ENCODE results near the gene VN1R2.
"Not testable (repeated sequence)": the region's sequence is repeated elsewhere in the genome, so short reads cannot be mapped to it uniquely, and the experiment has no call there.

VN1R2 gene

DNA sequence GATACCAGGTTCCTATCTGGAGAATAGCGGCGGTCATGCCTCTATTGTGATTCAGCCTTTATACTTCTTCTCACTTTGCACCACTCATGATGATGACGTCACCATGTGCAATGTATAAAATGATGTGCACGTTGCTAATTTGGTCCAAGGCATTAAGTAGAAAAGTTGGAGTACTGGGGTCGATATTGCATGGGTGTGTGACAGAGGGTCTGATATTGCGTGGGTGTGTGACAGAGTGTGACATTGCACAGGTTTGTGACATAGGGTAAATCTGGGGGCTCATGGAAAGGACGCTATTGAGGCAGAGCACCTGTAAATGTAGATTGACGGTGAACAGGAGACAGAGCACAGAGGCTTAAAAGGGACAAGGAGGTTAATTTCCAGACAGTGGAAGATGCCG is 14.0 kb downstream of the VN1R2 start:
- no peaks in the 10 kb centered on the region for H3K79me2 ChIP-seq (ENCODE audit: low read length)
- H4K20me1 ChIP-seq (ENCODE audit: insufficient read depth, low read length) = no peaks in the 10 kb centered on the region
- no peaks in the 10 kb centered on the region for H3K4me1 ChIP-seq (ENCODE audit: low read length)
- TF ChIP-seq, protein P1, sequence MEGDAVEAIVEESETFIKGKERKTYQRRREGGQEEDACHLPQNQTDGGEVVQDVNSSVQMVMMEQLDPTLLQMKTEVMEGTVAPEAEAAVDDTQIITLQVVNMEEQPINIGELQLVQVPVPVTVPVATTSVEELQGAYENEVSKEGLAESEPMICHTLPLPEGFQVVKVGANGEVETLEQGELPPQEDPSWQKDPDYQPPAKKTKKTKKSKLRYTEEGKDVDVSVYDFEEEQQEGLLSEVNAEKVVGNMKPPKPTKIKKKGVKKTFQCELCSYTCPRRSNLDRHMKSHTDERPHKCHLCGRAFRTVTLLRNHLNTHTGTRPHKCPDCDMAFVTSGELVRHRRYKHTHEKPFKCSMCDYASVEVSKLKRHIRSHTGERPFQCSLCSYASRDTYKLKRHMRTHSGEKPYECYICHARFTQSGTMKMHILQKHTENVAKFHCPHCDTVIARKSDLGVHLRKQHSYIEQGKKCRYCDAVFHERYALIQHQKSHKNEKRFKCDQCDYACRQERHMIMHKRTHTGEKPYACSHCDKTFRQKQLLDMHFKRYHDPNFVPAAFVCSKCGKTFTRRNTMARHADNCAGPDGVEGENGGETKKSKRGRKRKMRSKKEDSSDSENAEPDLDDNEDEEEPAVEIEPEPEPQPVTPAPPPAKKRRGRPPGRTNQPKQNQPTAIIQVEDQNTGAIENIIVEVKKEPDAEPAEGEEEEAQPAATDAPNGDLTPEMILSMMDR (IDR thresholded peaks at IDR 0.05; ENCODE audit: low read depth, low read length) = no peak
- TF ChIP-seq EZH2phosphoT487 (IDR thresholded peaks at IDR 0.05; ENCODE audit: low read depth) = no peak
- H3K27me3 ChIP-seq (ENCODE audit: low read depth, low read length) = no peaks in the 10 kb centered on the region
- no peak overlapping the region for H2AFZ ChIP-seq (ENCODE audit: low read depth, low read length)
- no peak overlapping the region for H3K9ac ChIP-seq (ENCODE audit: low read length)
- H3K9me3 ChIP-seq (ENCODE audit: insufficient read depth, low read length) = peaks cover 14% of the 10 kb centered on the region; the same call in 1 of the 2 replicates
- H3K36me3 ChIP-seq (replicated peaks; ENCODE audit: low read depth, low read length) = no peaks in the 10 kb centered on the region
- H3K4me2 ChIP-seq (ENCODE audit: low read length) = no peak overlapping the region
- H3K4me3 ChIP-seq (ENCODE audit: low read length) = no peak overlapping the region
- no peak overlapping the region for H3K27ac ChIP-seq (ENCODE audit: low read length)

DNA sequence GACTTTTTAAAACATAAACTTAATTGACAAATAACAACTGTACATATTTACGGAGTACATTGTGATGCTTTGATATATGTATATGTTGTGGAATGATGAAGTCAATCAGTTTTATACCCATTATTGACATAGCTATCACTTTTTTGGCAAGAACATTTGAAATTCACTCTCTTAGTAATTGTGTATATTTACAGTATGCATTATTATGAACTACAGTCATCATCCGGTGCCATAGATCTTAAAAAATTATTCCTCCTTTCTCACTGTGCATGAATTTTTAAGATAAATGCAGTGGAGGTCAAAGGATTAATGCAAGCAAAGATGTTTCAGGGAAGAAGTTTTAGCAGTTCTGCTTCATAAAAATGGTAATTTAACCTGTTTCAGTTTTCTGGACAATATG is 17.4 kb downstream of the VN1R2 start:
- H3K4me1 ChIP-seq (ENCODE audit: low read length) = no peaks in the 10 kb centered on the region
- TF ChIP-seq EZH2phosphoT487 (IDR thresholded peaks at IDR 0.05; ENCODE audit: low read depth) = no peak
- TF ChIP-seq, protein P1 (IDR thresholded peaks at IDR 0.05; ENCODE audit: low read depth, low read length) = no peak
- H3K79me2 ChIP-seq (ENCODE audit: low read length) = no peaks in the 10 kb centered on the region
- H3K4me2 ChIP-seq (ENCODE audit: low read length) = no peak overlapping the region
- H2AFZ ChIP-seq (ENCODE audit: low read depth, low read length) = no peak overlapping the region
- H3K9ac ChIP-seq (ENCODE audit: low read length) = no peak overlapping the region
- no peaks in the 10 kb centered on the region for H4K20me1 ChIP-seq (ENCODE audit: insufficient read depth, low read length)
- no peak overlapping the region for H3K27ac ChIP-seq (ENCODE audit: low read length)
- H3K36me3 ChIP-seq (replicated peaks; ENCODE audit: low read depth, low read length) = no peaks in the 10 kb centered on the region
- H3K9me3 ChIP-seq (ENCODE audit: insufficient read depth, low read length) = peaks cover 14% of the 10 kb centered on the region; the same call in 1 of the 2 replicates
- H3K4me3 ChIP-seq (ENCODE audit: low read length) = no peak overlapping the region
- no peaks in the 10 kb centered on the region for H3K27me3 ChIP-seq (ENCODE audit: low read depth, low read length)

DNA sequence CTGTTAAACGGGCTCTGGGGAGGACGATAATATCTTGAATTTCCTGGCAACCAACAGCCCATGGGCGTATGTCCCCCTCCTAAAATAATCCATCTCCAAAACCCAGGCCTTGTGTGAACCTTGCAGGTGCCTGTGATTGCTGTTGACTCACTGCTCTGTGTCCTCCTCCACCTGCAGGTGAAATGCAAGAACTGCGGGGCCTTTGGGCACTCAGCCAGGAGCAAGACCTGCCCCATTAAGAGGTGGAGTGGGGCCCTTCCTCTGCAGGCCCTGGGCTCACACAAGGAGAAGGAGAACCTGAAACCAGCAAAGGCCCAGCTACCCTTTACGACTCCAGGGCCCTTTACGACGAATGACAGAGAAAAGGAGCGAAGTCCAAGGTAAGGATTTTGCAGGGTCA is 23.9 kb downstream of the VN1R2 start:
- H3K4me3 ChIP-seq (ENCODE audit: low read length); H3K9me3 ChIP-seq (ENCODE audit: insufficient read depth, low read length); H3K27ac ChIP-seq (ENCODE audit: low read length); H3K9ac ChIP-seq (ENCODE audit: low read length); H3K79me2 ChIP-seq (ENCODE audit: low read length); H3K4me2 ChIP-seq (ENCODE audit: low read length); H3K4me1 ChIP-seq (ENCODE audit: low read length); H4K20me1 ChIP-seq (ENCODE audit: insufficient read depth, low read length); H2AFZ ChIP-seq (ENCODE audit: low read depth, low read length); H3K27me3 ChIP-seq (ENCODE audit: low read depth, low read length); H3K36me3 ChIP-seq (replicated peaks; ENCODE audit: low read depth, low read length): not testable (repeated sequence)

DNA sequence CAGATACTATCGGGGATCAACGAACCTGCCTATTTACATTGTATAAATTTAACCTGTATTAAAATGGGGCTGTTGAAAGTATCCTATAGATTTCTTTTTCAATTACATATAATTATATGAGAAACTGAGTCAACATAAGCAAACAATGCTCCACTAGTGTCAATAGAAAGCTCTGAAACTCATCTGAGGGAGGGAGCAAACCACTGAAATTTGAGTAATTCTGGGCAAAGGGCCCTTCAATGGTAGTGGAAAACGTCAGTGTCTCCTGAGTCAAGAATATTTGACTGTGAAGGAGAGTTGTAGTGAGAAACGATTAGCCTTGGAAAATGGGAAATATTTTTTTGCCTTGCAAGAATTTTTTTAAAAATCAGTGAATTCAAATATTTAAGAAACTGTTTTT is 27.0 kb downstream of the VN1R2 start:
- no peak overlapping the region for H3K27ac ChIP-seq (ENCODE audit: low read length)
- H4K20me1 ChIP-seq (ENCODE audit: insufficient read depth, low read length) = no peaks in the 10 kb centered on the region
- H3K9me3 ChIP-seq (ENCODE audit: insufficient read depth, low read length) = peaks cover 8% of the 10 kb centered on the region
- no peak for TF ChIP-seq EZH2phosphoT487 (IDR thresholded peaks at IDR 0.05; ENCODE audit: low read depth)
- TF ChIP-seq, protein P1 (IDR thresholded peaks at IDR 0.05; ENCODE audit: low read depth, low read length) = no peak
- no peak overlapping the region for H3K4me3 ChIP-seq (ENCODE audit: low read length)
- H3K79me2 ChIP-seq (ENCODE audit: low read length) = no peaks in the 10 kb centered on the region
- H3K4me2 ChIP-seq (ENCODE audit: low read length) = no peak overlapping the region
- no peaks in the 10 kb centered on the region for H3K36me3 ChIP-seq (replicated peaks; ENCODE audit: low read depth, low read length)
- no peak overlapping the region for H2AFZ ChIP-seq (ENCODE audit: low read depth, low read length)
- H3K9ac ChIP-seq (ENCODE audit: low read length) = no peak overlapping the region
- no peaks in the 10 kb centered on the region for H3K4me1 ChIP-seq (ENCODE audit: low read length)
- no peaks in the 10 kb centered on the region for H3K27me3 ChIP-seq (ENCODE audit: low read depth, low read length)
